GM13977 (cell line): ENCODE measurements around the gene PLA2R1.

Source experiments
- DNase-seq: peaks from one replicate; pipeline ENCODE4 v3.0.0; 2012; ENCODE audit warnings: low spot score
- in situ Hi-C: fragments of 300-500 bp; cut with MboI; formaldehyde crosslinking; loops from one replicate; pipeline ENCODE4 v1.12.0; 2022; ENCODE audit warnings: low sequenced_read_pairs, low pct_unique_long_range_greater_than_20kb, mixed read lengths, inconsistent platforms; ENCODE audit not compliant: unreplicated experiment
- TF ChIP-seq, protein P1 (sequence below): IDR thresholded peaks from 2 replicates; pipeline ENCODE4 v1.5.1; 2012; ENCODE audit warnings: mild to moderate bottlenecking, control low read depth; ENCODE audit not compliant: insufficient read depth; ENCODE audit errors: extremely low read depth, missing control alignments

PLA2R1 gene

DNA sequence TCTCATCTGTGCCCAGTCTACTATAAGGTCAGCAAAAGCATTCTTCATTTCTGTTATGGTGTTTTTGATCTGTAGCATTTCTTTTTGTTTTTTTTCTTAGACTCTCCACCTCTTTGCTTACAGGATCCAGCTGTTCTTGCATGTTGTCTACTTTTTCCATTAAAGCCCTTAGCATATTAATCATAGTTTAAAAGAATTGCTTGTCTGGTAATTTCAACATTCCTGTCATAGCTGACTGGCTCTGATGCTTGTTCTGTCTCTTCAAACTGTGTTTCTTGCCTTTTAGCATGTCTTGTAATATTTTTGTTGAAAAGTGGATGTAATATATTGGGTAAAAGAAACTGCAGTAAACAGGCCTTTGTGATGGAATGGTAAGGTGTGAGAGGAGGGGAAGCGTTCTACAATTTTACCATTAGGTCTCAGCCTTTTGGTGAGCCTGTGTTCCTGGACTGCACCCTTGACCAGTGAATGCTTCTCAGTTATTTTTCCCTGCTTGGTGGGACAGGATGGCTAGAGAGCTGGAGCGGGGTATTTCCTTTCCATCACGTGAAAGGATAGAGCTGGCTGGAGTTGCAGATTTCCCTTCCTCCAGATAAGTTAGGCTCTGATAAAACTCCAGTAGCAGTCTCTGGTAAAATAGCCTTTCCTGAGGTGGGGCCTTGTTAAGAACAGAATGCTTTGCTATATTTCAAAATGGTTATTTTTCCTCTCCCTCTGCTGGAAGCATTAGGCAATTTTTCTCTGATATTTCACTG is 65.4 kb downstream of the PLA2R1 start:
- in situ Hi-C loops = no loop called here
- TF ChIP-seq, protein P1, sequence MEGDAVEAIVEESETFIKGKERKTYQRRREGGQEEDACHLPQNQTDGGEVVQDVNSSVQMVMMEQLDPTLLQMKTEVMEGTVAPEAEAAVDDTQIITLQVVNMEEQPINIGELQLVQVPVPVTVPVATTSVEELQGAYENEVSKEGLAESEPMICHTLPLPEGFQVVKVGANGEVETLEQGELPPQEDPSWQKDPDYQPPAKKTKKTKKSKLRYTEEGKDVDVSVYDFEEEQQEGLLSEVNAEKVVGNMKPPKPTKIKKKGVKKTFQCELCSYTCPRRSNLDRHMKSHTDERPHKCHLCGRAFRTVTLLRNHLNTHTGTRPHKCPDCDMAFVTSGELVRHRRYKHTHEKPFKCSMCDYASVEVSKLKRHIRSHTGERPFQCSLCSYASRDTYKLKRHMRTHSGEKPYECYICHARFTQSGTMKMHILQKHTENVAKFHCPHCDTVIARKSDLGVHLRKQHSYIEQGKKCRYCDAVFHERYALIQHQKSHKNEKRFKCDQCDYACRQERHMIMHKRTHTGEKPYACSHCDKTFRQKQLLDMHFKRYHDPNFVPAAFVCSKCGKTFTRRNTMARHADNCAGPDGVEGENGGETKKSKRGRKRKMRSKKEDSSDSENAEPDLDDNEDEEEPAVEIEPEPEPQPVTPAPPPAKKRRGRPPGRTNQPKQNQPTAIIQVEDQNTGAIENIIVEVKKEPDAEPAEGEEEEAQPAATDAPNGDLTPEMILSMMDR = no peak
- no peak for DNase-seq

DNA sequence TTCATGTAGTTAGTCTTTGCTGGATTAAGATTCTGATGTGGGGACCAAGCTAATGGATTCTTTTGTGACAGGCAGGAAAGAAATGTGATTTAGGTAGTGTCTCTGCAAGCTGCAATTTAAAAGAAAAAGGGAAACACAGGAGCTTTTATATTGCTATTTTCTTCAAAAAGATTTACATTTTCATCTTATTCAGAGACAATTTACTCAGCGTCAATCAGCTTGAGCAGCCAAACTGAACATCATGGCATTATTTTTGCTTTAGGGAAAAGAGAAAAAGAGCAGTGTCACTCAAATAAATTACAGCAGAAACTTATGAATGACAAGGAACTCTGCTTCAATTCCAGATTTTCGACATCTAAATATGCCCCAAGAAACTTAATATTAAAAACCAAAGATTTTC is 67.4 kb downstream of the PLA2R1 start:
- TF ChIP-seq, protein P1 = no peak
- no peak for DNase-seq
- in situ Hi-C loops = no loop called here

DNA sequence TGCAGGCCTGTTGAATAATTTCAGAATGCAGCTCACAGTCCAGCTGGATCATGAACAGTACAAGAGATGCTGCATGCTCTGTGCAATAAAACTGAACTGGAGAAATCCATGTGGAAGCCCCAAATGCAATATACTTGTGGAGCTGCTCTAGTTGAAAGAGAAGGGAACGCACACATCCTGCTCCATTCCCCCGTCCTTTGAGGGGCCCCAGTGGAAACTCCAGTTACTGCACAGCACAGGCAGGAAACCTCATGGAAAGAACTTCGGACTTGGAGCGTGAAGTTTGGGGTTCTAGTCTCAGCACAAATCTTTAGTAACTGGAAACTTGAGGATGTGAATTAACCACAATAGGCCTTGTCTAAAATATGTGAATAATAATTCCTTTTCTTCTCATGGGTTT is 73.2 kb downstream of the PLA2R1 start:
- TF ChIP-seq, protein P1 = no peak
- DNase-seq = no peak
- in situ Hi-C loops = no loop called here

DNA sequence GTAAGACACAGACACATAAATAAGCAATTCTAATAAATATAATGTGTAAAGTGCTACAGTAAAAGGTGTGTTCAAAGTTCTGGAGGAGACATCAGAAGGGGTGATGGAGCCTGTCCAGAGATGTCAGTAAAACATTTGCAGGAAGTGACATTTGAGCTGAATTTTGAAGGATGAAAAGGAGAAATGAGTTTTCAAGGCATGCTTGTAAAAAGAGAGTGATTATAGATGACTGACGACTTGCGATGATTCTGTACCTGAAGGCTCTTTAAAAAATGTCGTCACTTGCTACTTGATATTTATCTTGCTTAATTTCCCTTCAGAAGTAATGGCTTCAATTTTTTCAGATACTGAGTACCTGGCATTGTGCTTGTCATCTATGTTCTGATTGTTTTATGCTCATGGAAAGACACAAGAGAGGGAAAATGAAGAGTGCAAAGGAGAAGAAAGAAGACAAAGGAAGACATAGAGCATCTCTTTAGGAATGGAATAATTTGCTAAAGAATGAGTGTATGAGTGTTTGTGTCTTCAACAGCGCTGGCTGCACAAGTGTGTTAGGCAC is 73.9 kb downstream of the PLA2R1 start:
- TF ChIP-seq, protein P1 = no peak
- in situ Hi-C loops = no loop called here

DNA sequence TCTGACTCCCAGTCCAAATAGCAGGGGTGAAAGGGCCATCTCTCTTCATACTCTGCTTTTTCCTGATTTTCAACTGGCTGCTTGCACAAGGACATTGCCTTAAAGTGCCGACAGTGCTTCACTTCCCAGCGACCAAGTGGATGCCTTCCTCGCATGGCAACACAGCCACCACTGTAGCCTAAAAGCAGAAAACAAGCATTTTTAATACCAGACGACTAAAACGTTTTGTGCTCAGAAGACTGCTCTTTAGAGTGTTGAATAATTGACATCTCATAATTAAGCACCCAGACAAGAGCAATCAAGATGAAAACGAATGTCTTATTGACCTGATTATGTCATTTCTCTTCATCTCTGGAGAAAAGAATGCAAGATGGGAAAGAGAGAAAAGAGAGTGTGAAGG is 75.2 kb downstream of the PLA2R1 start:
- no peak for DNase-seq
- in situ Hi-C loops = no loop called here

More for the DNA sequence above, 73.9 kb downstream of the PLA2R1 start:
- no peak for DNase-seq

DNA sequence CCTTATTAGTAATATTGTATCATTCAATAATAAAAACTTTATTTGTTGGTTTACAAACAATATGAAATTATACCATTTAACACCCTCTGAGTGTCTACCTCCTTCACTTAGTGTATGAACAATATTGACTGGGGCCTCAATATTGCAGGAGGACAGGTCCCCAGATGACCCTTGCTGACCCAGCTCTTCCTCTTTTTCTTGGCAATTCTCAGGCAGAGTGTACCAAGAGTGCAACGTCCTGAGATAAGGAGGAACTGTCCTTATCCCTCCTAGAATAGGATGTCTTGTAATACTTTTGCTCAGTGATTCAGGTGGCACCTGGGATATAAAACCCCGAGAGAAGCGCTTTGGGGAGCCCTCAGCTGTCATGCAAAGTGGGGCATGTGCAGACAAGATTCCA is 76.8 kb downstream of the PLA2R1 start:
- no peak for DNase-seq
- in situ Hi-C loops = no loop called here

More for the DNA sequence above, 75.2 kb downstream of the PLA2R1 start:
- TF ChIP-seq, protein P1 = no peak

More for the DNA sequence above, 76.8 kb downstream of the PLA2R1 start:
- TF ChIP-seq, protein P1 = no peak
